Measurements from ENCODE around the gene ADAMTS18. TPM values are rescaled to one million over a fixed set of nuclear protein-coding genes. Genes with fewer than 3 reads are reported as not detected.
"Not testable (repeated sequence)": the region's sequence is repeated elsewhere in the genome, so short reads cannot be mapped to it uniquely, and the experiment has no call there.

ADAMTS18 gene
- not detected in 2 replicates for total RNA-seq (2014; rRNA removed; shearing (Covaris generic); ENCODE audit: low replicate concordance)

GRCh38 chr16:77434530-77435271 lies at the start of gene ADAMTS18:
TSS of gene ADAMTS18 (minus strand) at chr16:77435034. CDS start at chr16:77434695, 339 bp downstream.
- DNase-seq (ENCODE audit: low read depth) = no peak
- in situ Hi-C loops (cut with HindIII; ENCODE audit: low pct_unique_long_range_greater_than_20kb, low sequenced_read_pairs) = no loop called here

GRCh38 chr16:77480681-77481315 lies 46.0 kb upstream of the ADAMTS18 start:
- in situ Hi-C loops (cut with HindIII; ENCODE audit: low pct_unique_long_range_greater_than_20kb, low sequenced_read_pairs) = no loop called here
- no peak for DNase-seq (ENCODE audit: low read depth)

- in situ Hi-C loops (cut with HindIII; ENCODE audit: low pct_unique_long_range_greater_than_20kb, low sequenced_read_pairs) = no loop called here
- DNase-seq (ENCODE audit: low read depth) = no peak
Observed at GRCh38 chr16:77472262-77472661, 37.4 kb upstream of the ADAMTS18 start.

GRCh38 chr16:77470851-77471250 lies 36.0 kb upstream of the ADAMTS18 start:
- in situ Hi-C loops (cut with HindIII; ENCODE audit: low pct_unique_long_range_greater_than_20kb, low sequenced_read_pairs) = no loop called here
- DNase-seq (ENCODE audit: low read depth) = no peak

GRCh38 chr16:77469634-77470033 lies 34.8 kb upstream of the ADAMTS18 start:
- no peak for DNase-seq (ENCODE audit: low read depth)
- in situ Hi-C loops (cut with HindIII; ENCODE audit: low pct_unique_long_range_greater_than_20kb, low sequenced_read_pairs) = no loop called here

GRCh38 chr16:77468831-77469230 lies 34.0 kb upstream of the ADAMTS18 start:
- DNase-seq (ENCODE audit: low read depth) = no peak
- in situ Hi-C loops (cut with HindIII; ENCODE audit: low pct_unique_long_range_greater_than_20kb, low sequenced_read_pairs) = no loop called here

- in situ Hi-C loops (cut with HindIII; ENCODE audit: low pct_unique_long_range_greater_than_20kb, low sequenced_read_pairs) = no loop called here
- DNase-seq (ENCODE audit: low read depth) = no peak
Observed at GRCh38 chr16:77467821-77468335, 33.0 kb upstream of the ADAMTS18 start.

- DNase-seq (ENCODE audit: low read depth); in situ Hi-C loops (cut with HindIII; ENCODE audit: low pct_unique_long_range_greater_than_20kb, low sequenced_read_pairs): not testable (repeated sequence)
Observed at GRCh38 chr16:77463659-77464058, 28.8 kb upstream of the ADAMTS18 start.

- in situ Hi-C loops (cut with HindIII; ENCODE audit: low pct_unique_long_range_greater_than_20kb, low sequenced_read_pairs) = no loop called here
- no peak for DNase-seq (ENCODE audit: low read depth)
Observed at GRCh38 chr16:77462894-77463293, 28.1 kb upstream of the ADAMTS18 start.

GRCh38 chr16:77459534-77460254 lies 24.9 kb upstream of the ADAMTS18 start:
- in situ Hi-C loops (cut with HindIII; ENCODE audit: low pct_unique_long_range_greater_than_20kb, low sequenced_read_pairs) = no loop called here
- DNase-seq (ENCODE audit: low read depth) = no peak

GRCh38 chr16:77457046-77457445 lies 22.2 kb upstream of the ADAMTS18 start:
- in situ Hi-C loops (cut with HindIII; ENCODE audit: low pct_unique_long_range_greater_than_20kb, low sequenced_read_pairs) = no loop called here
- DNase-seq (ENCODE audit: low read depth) = no peak

- DNase-seq (ENCODE audit: low read depth) = no peak
- in situ Hi-C loops (cut with HindIII; ENCODE audit: low pct_unique_long_range_greater_than_20kb, low sequenced_read_pairs) = no loop called here
Observed at GRCh38 chr16:77452243-77452642, 17.4 kb upstream of the ADAMTS18 start.

- DNase-seq (ENCODE audit: low read depth) = no peak
- in situ Hi-C loops (cut with HindIII; ENCODE audit: low pct_unique_long_range_greater_than_20kb, low sequenced_read_pairs) = no loop called here
Observed at GRCh38 chr16:77450790-77451487, 16.1 kb upstream of the ADAMTS18 start.

- no peak for DNase-seq (ENCODE audit: low read depth)
- in situ Hi-C loops (cut with HindIII; ENCODE audit: low pct_unique_long_range_greater_than_20kb, low sequenced_read_pairs) = no loop called here
Observed at GRCh38 chr16:77449208-77449607, 14.4 kb upstream of the ADAMTS18 start.

- DNase-seq (ENCODE audit: low read depth) = no peak
- in situ Hi-C loops (cut with HindIII; ENCODE audit: low pct_unique_long_range_greater_than_20kb, low sequenced_read_pairs) = no loop called here
Observed at GRCh38 chr16:77445324-77445723, 10.5 kb upstream of the ADAMTS18 start.

GRCh38 chr16:77444147-77444460 lies 9.3 kb upstream of the ADAMTS18 start:
- DNase-seq (ENCODE audit: low read depth) = no peak
- in situ Hi-C loops (cut with HindIII; ENCODE audit: low pct_unique_long_range_greater_than_20kb, low sequenced_read_pairs) = no loop called here

- no peak for DNase-seq (ENCODE audit: low read depth)
- in situ Hi-C loops (cut with HindIII; ENCODE audit: low pct_unique_long_range_greater_than_20kb, low sequenced_read_pairs) = no loop called here
Observed at GRCh38 chr16:77443357-77444146, 8.7 kb upstream of the ADAMTS18 start.

GRCh38 chr16:77442078-77442477 lies 7.2 kb upstream of the ADAMTS18 start:
- in situ Hi-C loops (cut with HindIII; ENCODE audit: low pct_unique_long_range_greater_than_20kb, low sequenced_read_pairs) = no loop called here
- no peak for DNase-seq (ENCODE audit: low read depth)
